ENCODE measurements around the gene MSMP. TPM values are rescaled to one million over a fixed set of nuclear protein-coding genes. Genes with fewer than 3 reads are reported as not detected.

The MSMP gene
- total and polyA plus RNA-seq, 2 experiments from 2014 or later, result 0.81 TPM; not detected in 1

DNA sequence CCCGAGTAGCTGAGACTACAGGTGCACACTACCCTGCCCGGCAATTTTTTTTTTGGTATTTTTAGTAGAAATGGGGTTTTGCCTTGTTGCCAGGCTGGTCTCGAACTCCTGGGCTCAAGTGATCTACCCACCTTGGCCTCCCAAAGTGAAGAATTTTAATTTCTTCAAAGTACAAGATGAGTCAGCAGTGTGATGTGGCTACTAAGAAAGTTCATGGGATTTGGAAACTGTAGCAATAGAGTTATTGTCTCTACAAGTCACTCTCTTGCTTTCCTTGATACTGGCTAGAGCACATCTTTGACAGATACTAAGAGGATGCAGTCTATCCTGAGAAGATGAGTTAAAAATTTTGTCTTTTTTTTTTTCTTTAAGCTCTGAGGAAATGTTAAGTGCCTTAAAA, 20.0 kb downstream of the MSMP start:
- Histone ChIP-seq H2AFZ (no peak overlapping the region), H3F3A (replicated peaks; ENCODE audit: low read depth) (peaks cover 14% of the 10 kb centered on the region), H3K36me3 (ENCODE audit: insufficient read depth) (peaks cover 35% of the 10 kb centered on the region), H3K4me3 (peak overlapping the region; percentile 91; the same call in 1 of the 2 replicates), H3K79me2 (replicated peaks; ENCODE audit: insufficient read depth) (peaks cover 30% of the 10 kb centered on the region), H3K4me2 (0 out of 2 replicates have a peak overlapping the region, but pooled peaks have one; percentile 90), H3K27ac (ENCODE audit: low read depth) (no peak overlapping the region), H3K4me1 (ENCODE audit: insufficient read depth) (peaks cover 19% of the 10 kb centered on the region), H4K20me1 (replicated peaks; ENCODE audit: insufficient read depth) (peaks cover 15% of the 10 kb centered on the region), H3K9me2 (ENCODE audit: insufficient read depth) (no peaks in the 10 kb centered on the region), H3K27me3 (ENCODE audit: insufficient read depth) (no peaks in the 10 kb centered on the region)
- H3K36me3 Mint-ChIP-seq (ENCODE audit: low read depth), result peaks cover 46% of the 10 kb centered on the region
- H3K4me3 Mint-ChIP-seq, result no peak overlapping the region; the same call in 2 of the 3 replicates
- no peaks in the 10 kb centered on the region; the same call in 2 of the 3 replicates for H3K9me3 Mint-ChIP-seq
- peaks cover 13% of the 10 kb centered on the region for H3K4me1 Mint-ChIP-seq
- TF ChIP-seq, protein P1, sequence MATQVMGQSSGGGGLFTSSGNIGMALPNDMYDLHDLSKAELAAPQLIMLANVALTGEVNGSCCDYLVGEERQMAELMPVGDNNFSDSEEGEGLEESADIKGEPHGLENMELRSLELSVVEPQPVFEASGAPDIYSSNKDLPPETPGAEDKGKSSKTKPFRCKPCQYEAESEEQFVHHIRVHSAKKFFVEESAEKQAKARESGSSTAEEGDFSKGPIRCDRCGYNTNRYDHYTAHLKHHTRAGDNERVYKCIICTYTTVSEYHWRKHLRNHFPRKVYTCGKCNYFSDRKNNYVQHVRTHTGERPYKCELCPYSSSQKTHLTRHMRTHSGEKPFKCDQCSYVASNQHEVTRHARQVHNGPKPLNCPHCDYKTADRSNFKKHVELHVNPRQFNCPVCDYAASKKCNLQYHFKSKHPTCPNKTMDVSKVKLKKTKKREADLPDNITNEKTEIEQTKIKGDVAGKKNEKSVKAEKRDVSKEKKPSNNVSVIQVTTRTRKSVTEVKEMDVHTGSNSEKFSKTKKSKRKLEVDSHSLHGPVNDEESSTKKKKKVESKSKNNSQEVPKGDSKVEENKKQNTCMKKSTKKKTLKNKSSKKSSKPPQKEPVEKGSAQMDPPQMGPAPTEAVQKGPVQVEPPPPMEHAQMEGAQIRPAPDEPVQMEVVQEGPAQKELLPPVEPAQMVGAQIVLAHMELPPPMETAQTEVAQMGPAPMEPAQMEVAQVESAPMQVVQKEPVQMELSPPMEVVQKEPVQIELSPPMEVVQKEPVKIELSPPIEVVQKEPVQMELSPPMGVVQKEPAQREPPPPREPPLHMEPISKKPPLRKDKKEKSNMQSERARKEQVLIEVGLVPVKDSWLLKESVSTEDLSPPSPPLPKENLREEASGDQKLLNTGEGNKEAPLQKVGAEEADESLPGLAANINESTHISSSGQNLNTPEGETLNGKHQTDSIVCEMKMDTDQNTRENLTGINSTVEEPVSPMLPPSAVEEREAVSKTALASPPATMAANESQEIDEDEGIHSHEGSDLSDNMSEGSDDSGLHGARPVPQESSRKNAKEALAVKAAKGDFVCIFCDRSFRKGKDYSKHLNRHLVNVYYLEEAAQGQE (IDR thresholded peaks at IDR 0.05; ENCODE audit: unreplicated experiment), result no peak
- ATAC-seq (no peak), DNase-seq (ENCODE audit: low spot score) (no peak)
- H3K27ac Mint-ChIP-seq, result no peak overlapping the region
- H3K27me3 Mint-ChIP-seq (ENCODE audit: insufficient read depth, low read depth, poor library complexity), result peaks cover 8% of the 10 kb centered on the region

GRCh38 chr9:35732800-35733541, 21.1 kb downstream of the MSMP start:
- peaks cover 33% of the 10 kb centered on the region for H3K79me2 ChIP-seq (replicated peaks; ENCODE audit: insufficient read depth)
- Mint-ChIP-seq H3K36me3 (ENCODE audit: low read depth) (peaks cover 35% of the 10 kb centered on the region), H3K9me3 (no peaks in the 10 kb centered on the region; the same call in 2 of the 3 replicates), H3K27me3 (ENCODE audit: insufficient read depth, low read depth, poor library complexity) (peaks cover 8% of the 10 kb centered on the region), H3K4me3 (no peak overlapping the region; the same call in none of the 3 replicates), H3K4me1 (peaks cover 13% of the 10 kb centered on the region), H3K27ac (peak overlapping the region; percentile 89)
- H4K20me1 ChIP-seq (replicated peaks; ENCODE audit: insufficient read depth), result peaks cover 17% of the 10 kb centered on the region
- peak overlapping the region; percentile 91 for H3K4me3 ChIP-seq
- H3K9me2 ChIP-seq (ENCODE audit: insufficient read depth), result no peaks in the 10 kb centered on the region
- 0 out of 2 replicates have a peak overlapping the region, but pooled peaks have one; percentile 63 for H2AFZ ChIP-seq
- H3F3A ChIP-seq (replicated peaks; ENCODE audit: low read depth), result peaks cover 11% of the 10 kb centered on the region
- peaks cover 25% of the 10 kb centered on the region for H3K36me3 ChIP-seq (ENCODE audit: insufficient read depth)
- DNase-seq (ENCODE audit: low spot score) (peak; percentile 90), ATAC-seq (peak; percentile 16)
- H3K4me2 ChIP-seq, result peak overlapping the region; percentile 90
- no peaks in the 10 kb centered on the region for H3K27me3 ChIP-seq (ENCODE audit: insufficient read depth)
- peak overlapping the region; percentile 95 for H3K27ac ChIP-seq (ENCODE audit: low read depth)
- H3K4me1 ChIP-seq (ENCODE audit: insufficient read depth), result peaks cover 26% of the 10 kb centered on the region
- no peak for TF ChIP-seq ZNF462 (CRISPR knock-in tag; IDR thresholded peaks at IDR 0.05)
- TF ChIP-seq, protein P2, sequence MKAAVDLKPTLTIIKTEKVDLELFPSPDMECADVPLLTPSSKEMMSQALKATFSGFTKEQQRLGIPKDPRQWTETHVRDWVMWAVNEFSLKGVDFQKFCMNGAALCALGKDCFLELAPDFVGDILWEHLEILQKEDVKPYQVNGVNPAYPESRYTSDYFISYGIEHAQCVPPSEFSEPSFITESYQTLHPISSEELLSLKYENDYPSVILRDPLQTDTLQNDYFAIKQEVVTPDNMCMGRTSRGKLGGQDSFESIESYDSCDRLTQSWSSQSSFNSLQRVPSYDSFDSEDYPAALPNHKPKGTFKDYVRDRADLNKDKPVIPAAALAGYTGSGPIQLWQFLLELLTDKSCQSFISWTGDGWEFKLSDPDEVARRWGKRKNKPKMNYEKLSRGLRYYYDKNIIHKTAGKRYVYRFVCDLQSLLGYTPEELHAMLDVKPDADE (IDR thresholded peaks at IDR 0.05), result no peak
- no peak for TF ChIP-seq EZH2 (IDR thresholded peaks at IDR 0.05; ENCODE audit: low read depth, unreplicated experiment)
- no peak for TF ChIP-seq CREB1 (CRISPR knock-in tag; IDR thresholded peaks at IDR 0.05; ENCODE audit: low read depth)
- no peak for TF ChIP-seq ZNF114 (CRISPR knock-in tag; IDR thresholded peaks at IDR 0.05)

Measured in GM23338 (cell line).